Measurements from ENCODE around the gene IL36G.
A peak's percentile ranks its signal among the peaks of the same experiment; 100 is the strongest.

The IL36G gene

DNA sequence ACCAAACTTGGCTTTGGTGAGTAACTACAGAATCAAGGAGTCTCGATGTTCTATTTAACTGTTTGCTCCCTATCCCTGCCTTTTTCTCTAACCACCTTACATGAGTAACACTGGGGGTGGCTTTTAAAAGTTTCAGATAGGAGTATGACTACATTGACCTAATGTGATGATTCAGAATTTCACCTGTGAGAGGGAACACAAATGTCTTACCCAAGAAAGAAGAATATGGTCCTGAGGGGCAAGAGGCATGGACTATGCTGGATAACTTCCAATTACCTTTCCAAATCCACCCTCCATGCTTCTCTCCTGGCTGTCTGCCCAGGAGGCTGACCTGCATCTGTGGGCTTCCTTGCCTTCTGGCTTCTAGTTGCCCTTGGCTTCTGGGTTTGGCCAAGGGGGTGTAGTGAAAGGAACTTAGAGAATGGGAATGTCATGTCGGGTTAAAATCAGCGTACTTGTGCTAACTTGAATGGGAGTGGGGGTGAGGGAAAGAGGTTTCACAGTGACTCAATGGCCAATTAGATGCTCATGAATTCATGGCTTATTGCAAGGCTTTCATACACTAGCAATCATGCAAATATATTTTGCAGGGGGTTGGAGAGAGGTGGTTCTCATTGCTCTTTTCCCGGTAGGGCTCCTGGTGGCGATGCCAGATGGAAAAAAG, 5.3 kb upstream of the IL36G start:
- no peak for DNase-seq (ENCODE audit: low spot score)

DNA sequence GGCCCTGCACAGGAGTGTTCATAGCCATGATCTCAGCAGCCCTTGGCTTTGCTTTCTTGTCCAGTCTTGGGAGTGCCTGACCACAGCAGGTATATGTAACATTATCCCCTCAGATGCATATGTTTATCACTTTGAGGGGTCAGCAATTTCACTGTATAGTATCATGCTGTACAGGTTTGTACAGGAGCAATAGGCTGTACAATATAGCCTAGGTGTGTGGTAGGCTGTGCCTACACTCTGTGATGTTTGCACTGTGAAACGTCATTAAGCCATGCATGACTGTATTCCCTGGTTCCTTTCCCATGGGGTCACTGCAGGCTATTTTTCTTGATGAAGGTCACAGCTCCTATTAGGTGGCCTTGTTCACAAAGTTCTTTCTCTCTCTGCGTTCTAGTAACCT, 4.7 kb upstream of the IL36G start:
- no peak for DNase-seq (ENCODE audit: low spot score)

DNA sequence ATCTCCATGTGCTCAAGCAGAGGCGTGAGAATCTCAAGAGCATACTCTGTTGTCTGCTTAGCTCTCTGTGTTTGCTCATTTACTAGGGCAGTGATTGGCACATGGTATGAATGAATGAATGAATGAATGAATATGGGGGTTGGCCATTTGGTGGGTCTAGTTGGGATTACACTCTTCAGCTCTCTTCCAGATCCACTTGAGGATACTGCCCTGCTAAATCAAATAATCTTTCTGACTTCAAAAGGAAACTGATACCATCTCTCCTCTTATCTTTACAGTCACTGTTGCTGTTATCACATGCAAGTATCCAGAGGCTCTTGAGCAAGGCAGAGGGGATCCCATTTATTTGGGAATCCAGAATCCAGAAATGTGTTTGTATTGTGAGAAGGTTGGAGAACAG, 1.9 kb downstream of the IL36G start:
- DNase-seq (ENCODE audit: low spot score) = no peak

DNA sequence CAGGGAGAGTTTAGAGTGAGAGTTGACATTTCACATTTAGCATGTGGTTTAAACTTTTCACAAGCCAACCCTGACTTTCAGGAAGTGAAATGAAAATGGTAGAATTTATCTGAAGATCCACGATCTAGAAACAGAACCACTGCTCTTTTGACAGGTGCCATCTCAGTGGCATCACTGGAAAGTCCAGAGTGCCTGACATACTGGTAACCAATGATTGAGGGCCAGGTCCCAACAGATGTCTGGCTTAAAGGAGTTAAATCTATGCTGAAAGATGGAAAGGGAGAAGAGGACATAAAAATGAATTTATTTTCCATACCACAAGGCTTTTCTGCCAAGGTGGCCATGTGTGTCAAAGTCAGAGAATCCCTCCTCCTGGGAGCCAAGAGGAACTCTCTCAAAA, 2.7 kb downstream of the IL36G start:
- no peak for DNase-seq (ENCODE audit: low spot score)

DNA sequence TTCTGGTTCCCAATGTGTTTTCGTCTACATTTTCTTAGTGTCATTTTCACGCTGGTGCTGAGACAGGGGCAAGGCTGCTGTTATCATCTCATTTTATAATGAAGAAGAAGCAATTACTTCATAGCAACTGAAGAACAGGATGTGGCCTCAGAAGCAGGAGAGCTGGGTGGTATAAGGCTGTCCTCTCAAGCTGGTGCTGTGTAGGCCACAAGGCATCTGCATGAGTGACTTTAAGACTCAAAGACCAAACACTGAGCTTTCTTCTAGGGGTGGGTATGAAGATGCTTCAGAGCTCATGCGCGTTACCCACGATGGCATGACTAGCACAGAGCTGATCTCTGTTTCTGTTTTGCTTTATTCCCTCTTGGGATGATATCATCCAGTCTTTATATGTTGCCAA, 7.3 kb downstream of the IL36G start:
- DNase-seq (ENCODE audit: low spot score) = peak; percentile 54

DNA sequence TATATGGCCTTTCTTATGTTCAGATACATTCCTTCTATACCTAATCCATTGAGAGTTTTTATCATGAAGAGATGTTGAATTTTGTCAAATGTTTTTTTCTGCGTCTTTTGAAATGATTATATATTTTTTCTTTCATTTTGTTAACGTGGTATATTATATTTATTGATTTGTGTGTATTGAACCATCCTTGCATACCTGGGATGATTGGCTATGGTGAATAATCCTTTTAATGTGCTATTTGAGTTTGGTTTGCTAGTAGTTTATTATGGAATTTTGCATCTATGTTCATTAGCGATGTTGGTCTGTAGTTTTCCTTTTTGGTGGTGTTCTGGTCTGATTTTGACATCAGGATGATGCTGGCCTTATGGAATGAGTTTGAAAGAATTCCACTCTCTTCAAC, 11.8 kb downstream of the IL36G start:
- no peak for DNase-seq (ENCODE audit: low spot score)

DNA sequence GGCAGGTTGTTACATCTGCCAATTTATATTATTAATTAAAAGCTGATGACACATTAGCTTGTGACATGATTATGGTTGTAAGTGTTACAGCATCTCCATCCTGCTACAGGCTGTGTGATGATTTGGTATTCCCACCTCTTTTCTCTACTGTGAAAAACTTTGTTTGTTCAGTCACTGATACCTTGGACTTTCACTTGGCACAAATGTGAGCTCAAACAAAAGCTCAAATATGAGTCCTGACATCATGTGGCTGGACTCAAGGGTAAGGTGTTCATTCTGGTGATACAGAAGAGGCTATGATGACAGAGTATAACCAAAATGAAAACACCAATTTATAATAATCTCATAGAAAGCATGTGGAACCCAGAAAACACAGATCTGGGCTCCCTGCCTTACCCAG, 16.0 kb downstream of the IL36G start:
- no peak for DNase-seq (ENCODE audit: low spot score)

DNA sequence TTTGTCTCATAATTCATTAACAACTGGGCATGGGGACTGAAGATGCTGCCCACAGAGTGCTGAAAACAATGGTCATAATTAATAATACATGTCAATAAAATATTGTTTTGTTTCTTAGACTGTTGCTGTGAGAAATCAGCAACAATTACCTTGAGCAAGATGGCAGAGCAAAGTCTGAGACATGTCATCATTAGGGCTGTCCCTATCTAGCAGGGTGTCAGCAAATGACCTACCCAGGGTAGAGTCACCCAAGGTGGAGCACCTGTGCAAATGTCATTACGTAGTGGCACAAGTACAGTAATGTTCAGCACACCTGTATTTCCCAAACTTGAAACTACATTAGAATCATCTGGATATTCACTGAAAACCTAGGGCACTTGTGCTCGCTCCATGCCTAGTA, 16.8 kb downstream of the IL36G start:
- DNase-seq (ENCODE audit: low spot score) = no peak

DNA sequence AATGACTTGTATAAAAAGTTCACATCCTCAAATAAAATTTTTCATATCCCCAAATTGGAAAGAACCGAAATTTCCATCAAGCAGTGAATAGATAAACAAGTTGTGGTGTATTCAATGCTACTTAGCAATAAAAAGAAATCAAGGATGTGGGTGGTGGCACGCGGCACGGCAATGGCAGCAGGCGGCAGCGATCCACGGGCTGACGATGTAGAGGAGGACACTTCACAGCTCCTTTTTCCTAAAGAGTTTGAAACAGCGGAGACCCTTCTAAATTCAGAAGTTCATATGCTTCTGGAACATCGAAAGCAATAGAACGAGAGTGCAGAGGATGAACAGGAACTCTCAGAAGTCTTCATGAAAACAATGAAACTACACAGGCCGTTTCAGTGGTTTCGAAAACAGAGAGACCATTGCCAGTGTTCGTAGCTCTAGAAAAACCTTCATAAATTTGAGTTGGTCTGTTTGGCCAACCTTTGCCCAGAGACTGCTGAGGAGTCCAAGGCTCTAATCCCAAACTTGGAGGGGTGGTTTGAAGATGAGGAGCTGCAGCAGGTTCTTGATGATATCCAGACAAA, 17.6 kb downstream of the IL36G start:
- peak; percentile 39 for DNase-seq (ENCODE audit: low spot score)

DNA sequence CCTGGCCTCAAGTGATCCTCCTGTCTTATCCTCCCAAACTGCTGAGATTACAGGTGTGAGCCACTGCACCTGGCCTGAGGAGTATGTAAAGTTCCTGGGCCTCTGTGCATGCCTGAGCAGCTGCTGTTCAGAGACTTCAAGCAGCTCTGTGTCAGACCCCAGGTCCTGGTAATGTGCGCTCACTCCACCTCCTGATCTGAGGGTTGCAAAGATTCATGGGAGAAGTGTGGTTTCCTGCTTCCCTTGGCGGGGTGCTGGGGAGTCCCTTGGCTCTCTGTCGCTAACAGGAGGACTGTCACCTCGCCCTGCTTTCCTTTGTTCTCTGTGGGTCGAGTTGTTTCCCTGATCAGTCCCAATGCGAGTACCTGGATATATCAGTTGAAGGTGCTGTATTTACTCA, 18.8 kb downstream of the IL36G start:
- peak; percentile 89 for DNase-seq (ENCODE audit: low spot score)

DNA sequence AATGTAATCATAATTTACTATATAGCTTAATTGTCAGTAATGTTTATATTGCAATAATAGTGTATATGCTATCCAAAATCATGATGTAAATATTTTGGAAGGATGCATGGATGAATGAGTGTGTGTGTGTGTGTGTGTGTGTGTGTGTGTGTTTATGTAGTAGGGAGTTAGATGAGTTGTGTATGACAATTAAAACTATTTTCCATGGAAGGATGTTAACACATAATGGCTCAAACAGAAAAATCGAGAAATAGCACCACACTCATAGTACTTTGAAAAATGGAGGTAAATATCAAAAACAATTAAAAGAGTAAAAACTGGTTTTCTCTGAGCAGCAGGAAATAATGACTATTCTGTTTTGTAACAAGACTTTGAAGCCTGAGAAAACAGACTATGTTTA, 19.3 kb downstream of the IL36G start:
- no peak for DNase-seq (ENCODE audit: low spot score)

DNA sequence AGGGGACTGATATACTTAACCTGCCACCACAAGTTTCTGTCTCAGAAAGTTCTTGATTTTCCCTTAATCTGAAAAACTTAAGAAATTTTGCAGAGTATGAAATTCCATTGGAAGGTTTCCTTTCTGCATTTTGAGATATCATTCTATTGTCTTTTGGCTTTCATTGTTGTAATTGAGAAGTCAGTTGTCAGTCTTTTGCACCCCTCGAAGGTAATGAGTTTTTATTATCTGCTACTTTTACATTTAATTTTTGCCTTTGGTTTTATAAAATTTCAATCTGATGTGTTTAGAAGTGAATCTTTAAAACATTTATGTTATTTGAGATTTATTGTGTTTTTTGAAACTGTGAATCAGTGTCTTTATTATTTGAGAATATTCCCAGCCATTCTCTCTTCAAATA, 22.6 kb downstream of the IL36G start:
- DNase-seq (ENCODE audit: low spot score) = no peak

DNA sequence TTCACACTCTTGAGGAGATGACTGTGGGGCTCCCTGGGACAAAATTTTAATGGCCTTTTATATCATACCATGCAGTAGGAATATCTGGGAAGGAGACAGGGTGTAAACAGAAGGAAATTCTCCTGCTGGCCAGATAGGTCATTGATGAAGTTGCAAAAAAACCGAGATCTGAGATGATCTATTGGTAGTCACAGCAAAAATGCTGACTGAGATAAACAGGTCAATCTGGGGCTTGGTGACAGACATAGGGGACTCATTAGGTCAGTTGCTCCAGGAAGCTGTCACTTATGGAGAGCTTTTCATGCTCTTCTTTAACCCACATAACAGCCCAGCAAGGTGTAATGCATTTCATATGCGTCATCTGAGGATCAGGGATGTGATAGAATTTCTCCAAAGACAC, 24.9 kb downstream of the IL36G start:
- no peak for DNase-seq (ENCODE audit: low spot score)

DNA sequence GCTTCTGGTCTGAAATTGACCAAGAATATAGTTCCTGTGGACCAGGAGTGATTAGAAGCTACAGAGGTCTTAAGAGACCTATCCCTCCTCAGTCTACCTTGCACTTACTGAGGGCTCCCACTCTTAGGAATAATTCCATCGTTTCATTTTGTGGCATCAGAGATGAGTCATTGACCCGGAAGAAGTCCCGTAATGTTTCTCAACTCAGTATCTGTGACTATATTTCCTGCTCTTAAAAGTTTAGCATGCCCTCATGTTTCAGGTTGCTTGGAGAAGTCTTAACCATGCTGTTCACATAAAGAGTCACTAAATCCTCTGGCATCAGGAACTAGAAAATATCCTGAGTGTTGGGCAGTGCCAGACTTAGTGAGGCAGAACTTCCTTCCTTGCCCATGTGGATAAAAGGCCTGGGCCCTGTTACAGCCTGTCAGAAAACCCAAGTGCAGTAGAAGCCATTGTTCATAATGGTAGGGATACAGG, 27.3 kb downstream of the IL36G start, which contains the start of gene IL36A:
Gene IL36A (plus strand): TSS at position 430 of the 480 bp plus-strand sequence. CDS start 413 bp downstream, outside the sequence.
- DNase-seq (ENCODE audit: low spot score) = no peak

DNA sequence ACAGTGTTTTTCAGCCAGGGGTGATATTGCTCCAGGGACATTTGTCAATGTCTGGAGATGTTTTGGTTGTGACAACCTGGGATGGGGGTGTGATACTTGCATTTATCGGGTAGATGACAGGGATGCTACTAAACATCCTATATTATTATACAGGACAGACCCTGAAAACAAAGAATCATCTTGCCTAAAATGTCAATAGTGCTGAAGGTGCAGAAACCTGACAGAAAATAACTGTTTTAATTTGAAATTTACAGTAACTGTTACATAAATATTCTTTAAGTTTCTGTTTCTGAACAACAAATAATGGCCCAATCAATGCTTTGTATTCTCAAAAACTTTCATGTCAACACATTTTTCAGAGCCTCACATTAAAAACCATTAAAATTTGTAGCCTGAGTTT, 29.4 kb downstream of the IL36G start:
- DNase-seq (ENCODE audit: low spot score) = no peak

DNA sequence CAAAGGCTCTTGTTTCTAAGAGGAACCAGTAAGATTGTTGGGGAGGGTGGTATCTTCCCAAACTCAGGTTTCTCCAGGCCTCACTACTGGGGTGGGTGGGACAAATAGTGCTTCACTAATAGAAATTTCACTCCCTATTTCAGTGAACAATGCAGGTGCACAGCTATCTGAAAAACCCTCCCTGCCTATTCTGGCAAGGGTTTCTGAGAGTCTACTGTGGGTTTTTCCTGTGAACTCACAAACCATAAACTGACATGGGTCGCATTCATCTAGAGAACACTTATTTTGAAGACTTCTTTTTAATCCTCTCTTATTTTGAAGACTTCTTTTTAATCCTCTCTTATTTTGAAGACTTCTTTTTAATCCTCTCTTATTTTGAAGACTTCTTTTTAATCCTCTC, 31.8 kb downstream of the IL36G start:
- no peak for DNase-seq (ENCODE audit: low spot score)

DNA sequence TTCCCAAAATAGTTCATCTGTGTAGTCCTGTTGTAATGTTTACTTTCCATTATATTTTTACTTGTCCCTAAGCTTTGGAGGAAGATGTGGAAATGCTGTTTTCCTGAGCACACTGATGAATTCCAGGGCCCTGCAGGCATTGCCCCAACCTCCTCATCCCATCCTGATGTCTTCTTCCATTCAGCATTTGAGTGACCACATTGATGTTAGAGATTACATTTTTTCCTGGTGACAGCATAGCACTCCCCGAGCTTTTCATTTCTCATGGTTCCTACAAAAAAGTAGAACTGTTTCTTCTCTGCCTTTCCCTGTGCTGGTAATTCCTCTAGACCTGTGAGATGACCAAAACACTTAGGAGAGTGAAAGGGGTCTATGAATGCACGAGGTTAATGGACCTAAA, 32.3 kb downstream of the IL36G start:
- DNase-seq (ENCODE audit: low spot score) = no peak

DNA sequence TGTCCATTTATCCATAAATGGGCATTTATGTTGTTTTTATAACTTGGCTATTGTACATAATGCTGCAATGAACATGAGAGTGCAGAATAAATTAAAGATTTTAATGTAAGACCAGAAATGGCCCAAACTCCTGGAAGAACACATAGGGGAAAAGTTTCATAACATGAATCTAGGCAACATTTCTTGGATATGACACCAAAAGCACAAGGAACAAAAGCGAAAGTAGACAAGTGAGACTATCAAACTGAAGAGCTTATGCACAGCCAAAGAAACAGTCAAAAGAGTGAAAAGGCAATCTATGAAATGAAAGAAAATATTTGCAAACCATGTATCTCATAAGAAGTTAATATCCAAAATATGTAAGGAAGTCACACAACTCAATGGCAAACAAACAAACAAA, 33.3 kb downstream of the IL36G start:
- DNase-seq (ENCODE audit: low spot score) = no peak

DNA sequence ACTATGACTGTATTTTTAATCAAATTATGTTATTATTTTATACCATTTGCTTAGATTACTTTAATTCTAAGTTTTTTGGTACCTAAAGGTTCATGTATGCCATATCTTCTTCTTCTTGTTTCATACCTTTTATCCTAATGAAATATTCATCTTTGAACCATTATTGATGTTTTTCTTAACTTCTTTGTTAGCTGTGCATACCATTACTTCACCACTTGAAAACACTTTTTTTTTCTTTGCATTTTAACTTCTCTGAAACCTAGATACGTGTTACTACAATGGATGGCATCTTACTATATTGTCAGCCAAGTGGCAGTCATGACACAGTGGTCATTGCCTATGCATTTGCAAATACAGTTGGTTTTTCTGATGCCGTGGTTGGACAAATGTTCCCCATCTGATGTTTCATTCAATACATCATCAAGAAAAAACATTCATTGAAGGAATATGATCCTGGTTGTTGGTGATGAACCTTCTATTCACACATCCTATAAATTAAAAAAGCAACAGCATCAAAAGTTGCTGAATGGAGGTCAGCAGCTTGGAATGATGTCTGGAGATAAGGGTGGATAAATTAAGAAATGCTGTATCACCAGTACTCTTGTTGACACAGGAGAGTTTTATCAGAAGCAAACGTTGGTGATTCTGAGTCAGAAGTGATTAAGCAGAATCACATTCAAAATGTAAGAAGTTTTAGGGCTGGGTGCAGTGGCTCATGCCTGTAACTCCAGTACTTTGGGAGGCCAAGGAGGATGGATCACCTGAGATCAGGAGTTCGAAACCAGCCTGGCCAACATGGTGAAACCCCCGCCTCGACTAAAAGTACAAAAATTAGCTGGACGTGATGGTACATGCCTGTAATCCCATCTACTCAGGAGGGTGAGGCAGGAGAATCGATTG, 34.9 kb downstream of the IL36G start:
- DNase-seq (ENCODE audit: low spot score) = no peak

DNA sequence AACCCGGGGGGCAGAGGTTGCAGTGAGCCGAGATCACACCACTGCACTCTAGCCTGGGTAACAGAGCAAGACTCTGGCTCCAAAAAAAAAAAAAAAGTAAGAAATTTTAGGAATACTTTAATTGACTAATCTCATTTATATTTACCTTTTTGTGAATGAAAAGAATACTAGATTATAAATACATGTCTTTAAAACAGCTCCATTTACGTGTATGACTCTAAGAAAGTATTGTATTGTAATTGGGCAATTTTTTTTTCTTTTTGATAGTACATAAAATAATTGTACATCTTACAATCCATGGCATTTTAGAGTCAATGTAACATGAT, 35.5 kb downstream of the IL36G start:
- no peak for DNase-seq (ENCODE audit: low spot score)

DNA sequence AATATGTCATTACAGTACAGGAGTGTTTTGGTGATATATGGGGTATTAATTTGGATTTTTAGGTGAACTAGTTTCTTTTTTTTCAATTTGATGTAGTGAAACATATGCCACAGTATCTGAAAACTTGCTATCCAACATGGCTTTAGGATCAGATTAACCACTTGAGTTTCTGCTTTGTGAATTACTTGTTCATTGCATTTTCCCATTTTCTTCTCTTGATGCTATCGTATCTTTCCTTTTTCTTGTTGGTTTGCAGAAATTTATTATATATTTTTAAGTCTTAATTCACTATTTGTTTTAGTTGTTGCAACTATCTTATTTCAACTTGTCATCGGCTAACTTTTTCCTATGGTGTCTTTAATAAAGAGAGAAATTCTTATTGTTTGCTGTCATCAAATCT, 36.3 kb downstream of the IL36G start:
- no peak for DNase-seq (ENCODE audit: low spot score)

DNA sequence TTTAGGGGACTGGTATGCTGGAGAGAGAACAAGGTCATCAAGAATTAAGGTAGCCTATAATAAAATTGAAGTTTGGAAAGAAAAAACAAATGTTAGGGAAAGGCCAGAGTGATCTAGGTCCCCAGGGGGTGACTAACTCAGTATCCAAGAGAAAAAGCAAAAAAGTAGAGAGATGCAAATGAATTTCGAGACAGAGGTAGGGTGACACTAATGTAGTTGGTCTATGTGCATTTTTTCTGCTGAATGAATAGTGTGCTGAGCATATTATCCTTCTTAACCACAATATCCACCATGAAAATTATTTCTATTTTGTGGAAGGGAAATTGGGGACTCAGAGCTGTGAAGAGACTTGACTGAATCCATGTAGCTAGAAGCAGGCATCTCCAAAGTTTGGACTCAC, 37.2 kb downstream of the IL36G start:
- DNase-seq (ENCODE audit: low spot score) = no peak

DNA sequence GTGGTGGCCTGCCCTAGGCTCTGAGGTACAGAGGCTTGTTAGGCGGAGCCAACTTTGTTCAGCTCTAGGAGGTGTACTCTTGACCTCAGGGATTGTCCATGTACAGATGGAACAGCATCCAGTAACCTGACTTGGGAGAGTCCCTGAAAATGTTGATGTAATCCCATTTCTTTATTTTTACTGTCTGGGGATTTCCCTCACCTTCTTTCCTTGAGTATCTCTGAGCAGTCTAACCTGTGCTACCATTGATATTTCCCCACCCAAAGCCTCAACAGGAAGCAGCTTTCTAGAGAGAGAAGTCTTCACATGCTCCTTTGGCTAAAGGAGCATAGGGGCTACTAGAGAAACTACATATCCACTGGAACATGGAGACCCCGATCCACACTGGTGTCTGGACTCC, 37.8 kb downstream of the IL36G start:
- no peak for DNase-seq (ENCODE audit: low spot score)
